Activated CD4-positive, alpha-beta T cell treated with anti-CD3 and anti-CD28 coated beads for 36 hours (primary cell): ENCODE results near the gene CARD9. TPM values are rescaled to one million over a fixed set of nuclear protein-coding genes. Genes with fewer than 3 reads are reported as not detected.

Source experiments
- ATAC-seq: fragments of 200-7000 bp; cut with Tn5 transposase; one replicate; pipeline ENCODE4 v1.10.0; 2021; ENCODE audit warnings: mild to moderate bottlenecking, moderate library complexity
- CTCF ChIA-PET: fragments of 350-600 bp; sonication (Branson Sonifier 250); formaldehyde crosslinking; loops from one replicate; lab custom pipeline; 2021; ENCODE audit warnings: antibody characterized with exemption; lab: Charles Lee
- POLR2A ChIA-PET: fragments of 350-600 bp; sonication (Branson Sonifier 250); formaldehyde crosslinking; loops from one replicate; lab custom pipeline; 2021; ENCODE audit warnings: antibody characterized with exemption, inconsistent platforms; lab: Charles Lee
- DNase-seq: peaks from one replicate; pipeline ENCODE4 v3.0.0-alpha.2; 2020
- H3K27ac Mint-ChIP-seq: one replicate; pipeline ENCODE4 v1.8.0; 2021; ENCODE audit warnings: mixed read lengths
- H3K27me3 Mint-ChIP-seq: one replicate; pipeline ENCODE4 v1.8.0; 2021; ENCODE audit warnings: mixed read lengths
- H3K36me3 Mint-ChIP-seq: one replicate; pipeline ENCODE4 v1.8.0; 2021; ENCODE audit warnings: low read depth, mixed read lengths
- H3K4me1 Mint-ChIP-seq: one replicate; pipeline ENCODE4 v1.8.0; 2021; ENCODE audit warnings: mixed read lengths
- H3K4me3 Mint-ChIP-seq: one replicate; pipeline ENCODE4 v1.8.0; 2021; ENCODE audit warnings: mild to moderate bottlenecking, moderate library complexity, mixed read lengths
- H3K9me3 Mint-ChIP-seq: one replicate; pipeline ENCODE4 v1.8.0; 2021; ENCODE audit warnings: low read depth, mixed read lengths
- intact Hi-C, 2 experiments: fragments of 100-400 bp; cut with DNase I in 1 of 2; cut with micrococcal nuclease in 1 of 2; formaldehyde crosslinking; loops; one replicate each; pipeline versions ENCODE4 v1.14.2 to v1.15.1; 2022 to 2024; cut with DNase I, micrococcal nuclease
- total RNA-seq, 2 experiments: library from RNA; stranded (reverse); gene quantifications; one replicate each; pipeline ENCODE4 v1.2.3, GENCODE V29; 2021

The CARD9 gene
- total RNA-seq, 2 experiments from 2014 or later = 0.98 to 1.1 TPM

- no peak for DNase-seq
- intact Hi-C loops = no loop called here
- ChIA-PET POLR2A (no interaction called here), CTCF (no interaction called here)
- Mint-ChIP-seq H3K36me3 (no peaks in the 10 kb centered on the region), H3K27ac (no peak overlapping the region), H3K27me3 (no peaks in the 10 kb centered on the region), H3K9me3 (no peaks in the 10 kb centered on the region), H3K4me3 (no peak overlapping the region), H3K4me1 (peaks cover 4% of the 10 kb centered on the region)
- ATAC-seq = no peak
Observed at GRCh38 chr9:136330406-136330990, 43.0 kb downstream of the CARD9 start.

DNA sequence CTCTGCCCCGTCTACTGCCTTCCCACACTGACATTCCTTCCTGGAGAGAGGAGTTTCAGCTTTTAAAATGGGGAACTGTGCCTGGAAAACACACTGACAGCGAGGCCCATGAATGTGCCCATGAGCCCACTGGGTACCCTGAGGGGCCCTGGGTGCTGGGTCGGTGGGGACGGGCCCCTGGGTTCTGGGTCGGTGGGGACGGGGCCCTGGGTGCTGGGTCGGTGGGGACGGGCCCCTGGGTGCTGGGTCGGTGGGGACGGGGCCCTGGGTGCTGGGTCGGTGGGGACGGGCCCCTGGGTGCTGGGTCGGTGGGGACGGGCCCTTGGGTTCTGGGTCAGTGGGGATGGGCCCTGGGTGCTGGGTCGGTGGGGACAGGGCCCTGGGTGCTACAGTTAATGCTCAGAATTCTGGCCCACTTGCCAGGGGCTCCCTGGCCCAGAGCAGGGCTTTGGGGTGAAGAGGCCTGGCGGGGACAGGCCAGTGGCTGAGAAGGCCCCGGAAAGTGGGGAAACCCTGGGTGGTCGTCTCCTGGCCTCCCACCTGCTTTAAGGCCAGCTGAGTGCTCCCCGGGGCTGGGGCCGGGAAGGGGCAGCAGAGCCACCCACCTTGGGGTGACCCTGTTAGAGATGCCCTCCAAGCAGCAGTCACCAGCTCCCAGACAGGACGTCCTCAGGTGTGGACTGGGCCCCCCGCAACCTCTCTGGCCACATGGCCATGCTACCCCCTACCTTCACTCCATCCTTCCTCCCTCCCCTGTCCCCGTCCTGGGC lies 43.6 kb downstream of the CARD9 start:
- intact Hi-C loops = loop anchor here in 1 of 2 experiments (5.0 kb wide), 1 partner anchor 32 kb away; the partner anchor contains the start of gene DNLZ
- Mint-ChIP-seq H3K27ac (no peak overlapping the region), H3K36me3 (no peaks in the 10 kb centered on the region), H3K9me3 (no peaks in the 10 kb centered on the region), H3K4me1 (peaks cover 4% of the 10 kb centered on the region), H3K27me3 (no peaks in the 10 kb centered on the region), H3K4me3 (no peak overlapping the region)
- CTCF ChIA-PET = no interaction called here
- POLR2A ChIA-PET = no interaction called here
- ATAC-seq = no peak
- DNase-seq = no peak

- Mint-ChIP-seq H3K4me3 (no peak overlapping the region), H3K9me3 (no peaks in the 10 kb centered on the region), H3K27ac (no peak overlapping the region), H3K4me1 (peaks cover 4% of the 10 kb centered on the region), H3K27me3 (no peaks in the 10 kb centered on the region), H3K36me3 (no peaks in the 10 kb centered on the region)
- DNase-seq (no peak), ATAC-seq (no peak)
- POLR2A ChIA-PET = no interaction called here
- intact Hi-C loops = loop anchor here in 1 of 2 experiments (5.0 kb wide), 1 partner anchor 33 kb away; the partner anchor contains the start of gene DNLZ
- CTCF ChIA-PET = interaction anchor here (1.0 kb wide), 1 partner anchor 16 kb away, joined by 3 read pairs; no protein-coding TSS in a partner anchor
Observed at GRCh38 chr9:136329211-136329627, 44.2 kb downstream of the CARD9 start.

DNA sequence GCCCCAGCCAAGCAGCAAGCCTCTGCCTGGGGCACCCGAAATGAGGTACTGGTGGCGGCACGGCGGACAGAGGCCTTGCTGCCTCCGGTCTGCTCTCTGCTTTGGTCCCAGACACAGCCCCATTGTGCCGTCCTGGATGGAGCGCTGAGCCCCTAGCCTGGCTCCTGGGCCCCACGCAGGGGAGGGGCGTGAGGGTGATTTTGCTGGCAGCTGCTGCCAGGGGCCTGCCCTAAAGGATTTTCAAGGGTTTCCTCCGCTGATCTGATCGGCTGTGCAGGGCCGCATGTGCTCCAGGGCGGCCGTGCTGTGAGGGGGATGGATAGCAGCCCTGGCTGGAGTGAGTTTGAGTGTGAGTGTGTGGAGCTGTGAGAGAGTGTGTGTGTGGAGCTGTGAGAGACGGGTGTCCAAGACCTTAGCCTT lies 44.8 kb downstream of the CARD9 start:
- intact Hi-C loops = loop anchor here in 1 of 2 experiments (5.0 kb wide), 1 partner anchor 34 kb away; the partner anchor contains the start of gene DNLZ

DNA sequence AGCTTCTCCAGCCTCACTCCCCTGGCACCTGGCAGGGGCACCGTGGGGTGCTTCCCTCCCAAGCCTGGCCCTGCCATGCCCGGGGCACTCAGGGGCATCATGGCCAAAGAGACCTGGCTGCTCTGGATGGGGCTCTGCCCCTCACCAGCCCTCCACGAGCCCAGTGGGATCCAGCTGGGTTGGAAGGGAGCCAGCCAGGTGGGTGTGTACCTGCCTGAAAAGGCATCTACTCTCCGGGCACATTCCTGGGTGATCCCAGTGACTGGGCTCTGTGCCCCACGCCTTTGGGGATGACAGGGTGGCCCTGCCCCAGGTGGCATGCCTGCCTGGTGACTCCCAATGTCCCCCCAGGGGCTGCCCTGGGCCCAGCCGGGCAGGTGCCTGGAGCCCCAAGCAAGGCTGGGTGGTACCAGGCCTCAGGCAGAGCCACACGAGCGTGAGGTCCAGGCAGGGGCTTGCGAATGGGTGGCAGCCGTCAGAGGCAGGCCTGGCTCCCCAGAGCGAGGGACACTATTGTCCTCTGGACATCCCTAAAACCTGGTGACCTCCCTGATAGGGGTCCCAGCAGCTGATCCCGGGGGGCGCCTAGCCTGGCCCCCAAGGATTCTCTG lies 45.4 kb downstream of the CARD9 start:
- ChIA-PET CTCF (interaction anchor here (1.0 kb wide), 1 partner anchor 15 kb away, joined by 3 read pairs; no protein-coding TSS in a partner anchor), POLR2A (no interaction called here)
- H3K27me3 Mint-ChIP-seq = no peaks in the 10 kb centered on the region
- peaks cover 6% of the 10 kb centered on the region for H3K4me1 Mint-ChIP-seq
- H3K27ac Mint-ChIP-seq = no peak overlapping the region
- intact Hi-C loops = loop anchor here in 1 of 2 experiments (5.0 kb wide), 1 partner anchor 34 kb away; the partner anchor contains the start of gene DNLZ
- DNase-seq (peak; percentile 38), ATAC-seq (peak; percentile 31)
- peak overlapping the region; percentile 59 for H3K4me3 Mint-ChIP-seq
- H3K36me3 Mint-ChIP-seq = no peaks in the 10 kb centered on the region
- no peaks in the 10 kb centered on the region for H3K9me3 Mint-ChIP-seq

More for the DNA sequence above, 44.8 kb downstream of the CARD9 start:
- POLR2A ChIA-PET = no interaction called here
- Mint-ChIP-seq H3K27me3 (no peaks in the 10 kb centered on the region), H3K9me3 (no peaks in the 10 kb centered on the region), H3K36me3 (no peaks in the 10 kb centered on the region), H3K4me1 (peaks cover 4% of the 10 kb centered on the region), H3K4me3 (peak overlapping the region; percentile 59), H3K27ac (no peak overlapping the region)
- CTCF ChIA-PET = interaction anchor here (1.0 kb wide), 1 partner anchor 16 kb away, joined by 3 read pairs; no protein-coding TSS in a partner anchor
- ATAC-seq = no peak
- DNase-seq = no peak

DNA sequence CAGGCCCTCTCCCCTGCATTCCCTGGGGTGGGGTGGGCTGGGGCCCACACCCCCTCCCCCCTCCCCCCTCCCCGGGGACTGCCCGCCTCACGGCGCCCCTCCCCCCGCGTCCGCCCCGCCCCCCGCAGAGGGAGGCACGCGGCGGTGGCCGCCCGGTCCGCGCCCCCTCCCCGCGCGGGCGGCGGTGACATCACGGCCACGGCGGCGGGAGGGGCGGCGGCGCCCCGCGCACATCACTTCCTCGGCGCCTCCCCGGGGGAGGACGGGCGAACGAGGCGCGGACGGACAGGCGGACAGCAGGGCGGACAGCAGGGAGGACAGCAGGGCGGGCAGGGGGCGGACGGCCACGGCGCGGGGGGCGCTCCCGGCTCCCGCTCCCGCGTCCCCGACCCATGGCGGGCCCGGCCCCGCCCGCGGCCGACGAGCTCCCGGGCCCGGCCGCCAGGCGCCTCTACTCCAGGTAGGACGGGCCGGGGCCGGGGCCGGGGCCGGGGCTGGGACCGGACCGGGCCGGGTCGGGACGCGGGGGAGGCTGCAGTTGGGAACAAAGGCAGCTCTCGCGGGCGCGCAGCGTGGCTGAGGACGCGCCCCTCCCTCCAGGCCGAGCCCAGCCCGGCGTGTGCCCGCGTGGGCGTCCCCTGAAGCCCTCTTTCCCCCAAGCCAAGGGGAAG lies 46.0 kb downstream of the CARD9 start, which contains the start of gene GPSM1:
GPSM1 (plus strand) TSS at position 236 of the 671 bp plus-strand sequence; CDS start at position 393, 157 bp downstream.
- no peaks in the 10 kb centered on the region for H3K27me3 Mint-ChIP-seq

GRCh38 chr9:136326761-136327303 lies 46.6 kb downstream of the CARD9 start:
- ChIA-PET POLR2A (no interaction called here), CTCF (no interaction called here)
- no peaks in the 10 kb centered on the region for H3K36me3 Mint-ChIP-seq
- ATAC-seq (peak; percentile 4), DNase-seq (no peak)
- H3K4me3 Mint-ChIP-seq = peak overlapping the region; percentile 54
- intact Hi-C loops = loop anchor here (1.0 to 5.0 kb wide), 2 partner anchors 35 to 36 kb away; partner anchors contain the start of gene DNLZ (in 2 of the 2)
- H3K27me3 Mint-ChIP-seq = no peaks in the 10 kb centered on the region
- H3K27ac Mint-ChIP-seq = no peak overlapping the region
- H3K9me3 Mint-ChIP-seq = no peaks in the 10 kb centered on the region
- H3K4me1 Mint-ChIP-seq = peaks cover 6% of the 10 kb centered on the region

More for the DNA sequence above, 46.0 kb downstream of the CARD9 start, which contains the start of gene GPSM1:
- ChIA-PET POLR2A (no interaction called here), CTCF (no interaction called here)
- peak within 1 kb of the TSS; percentile 59 for H3K4me3 Mint-ChIP-seq
- no peaks in the 10 kb centered on the region for H3K9me3 Mint-ChIP-seq
- ATAC-seq = peak; percentile 59
- H3K4me1 Mint-ChIP-seq = peaks cover 6% of the 10 kb centered on the region
- no peak within 1 kb of the TSS for H3K27ac Mint-ChIP-seq
- peak; percentile 65 for DNase-seq
- intact Hi-C loops = loop anchor here (1.0 to 5.0 kb wide), 2 partner anchors 35 to 36 kb away; partner anchors contain the start of gene DNLZ (in 2 of the 2)
- H3K36me3 Mint-ChIP-seq = no peaks in the 10 kb centered on the region

GRCh38 chr9:136326061-136326760 lies 47.3 kb downstream of the CARD9 start:
- Mint-ChIP-seq H3K4me3 (no peak overlapping the region), H3K4me1 (peaks cover 6% of the 10 kb centered on the region), H3K9me3 (no peaks in the 10 kb centered on the region), H3K27ac (no peak overlapping the region), H3K36me3 (no peaks in the 10 kb centered on the region), H3K27me3 (no peaks in the 10 kb centered on the region)
- DNase-seq = no peak
- intact Hi-C loops = loop anchor here in 1 of 2 experiments (5.0 kb wide), 1 partner anchor 36 kb away; the partner anchor contains the start of gene DNLZ
- CTCF ChIA-PET = interaction anchor here (0.8 kb wide), 1 partner anchor 301 kb away, joined by 4 read pairs; no protein-coding TSS in a partner anchor
- no peak for ATAC-seq
- POLR2A ChIA-PET = no interaction called here

- CTCF ChIA-PET = interaction anchor here (0.6 kb wide), 2 partner anchors 14 to 831 kb away, joined by 3 to 4 read pairs; no protein-coding TSS in a partner anchor
- POLR2A ChIA-PET = no interaction called here
- intact Hi-C loops = loop anchor here in 1 of 2 experiments (5.0 kb wide), 1 partner anchor 37 kb away; the partner anchor contains the start of gene DNLZ
- Mint-ChIP-seq H3K27me3 (no peaks in the 10 kb centered on the region), H3K4me1 (peaks cover 6% of the 10 kb centered on the region), H3K9me3 (no peaks in the 10 kb centered on the region), H3K4me3 (no peak overlapping the region), H3K27ac (no peak overlapping the region), H3K36me3 (no peaks in the 10 kb centered on the region)
- ATAC-seq (no peak), DNase-seq (no peak)
Observed at GRCh38 chr9:136325358-136325757, 48.1 kb downstream of the CARD9 start.
